DOHH2 (cell line): ENCODE data around the gene ABCF2.

Source experiments
- H3F3A ChIP-seq: fragments of 200-600 bp; sonication (generic), shearing (Covaris generic); 2 replicates; pipeline ENCODE4 v1.6.0; 2016; ENCODE audit warnings: antibody characterized with exemption, mild to moderate bottlenecking; ENCODE audit not compliant: control insufficient read depth, insufficient read depth
- H3K27ac ChIP-seq: fragments of 200-600 bp; sonication (generic); 2 replicates; pipeline ENCODE4 v1.5.1; 2014; ENCODE audit warnings: low read depth, mild to moderate bottlenecking, low read length, moderate library complexity
- H3K27me3 ChIP-seq: fragments of 200-600 bp; sonication (generic); 2 replicates; pipeline ENCODE4 v1.6.1; 2014; ENCODE audit warnings: mild to moderate bottlenecking, low read length, mixed read lengths; ENCODE audit not compliant: control insufficient read depth
- H3K36me3 ChIP-seq: fragments of 200-600 bp; sonication (generic); 2 replicates; pipeline ENCODE4 v1.6.1; 2014; ENCODE audit warnings: mild to moderate bottlenecking, low read length, moderate library complexity, mixed read lengths; ENCODE audit not compliant: control insufficient read depth
- H3K4me1 ChIP-seq: fragments of 200-600 bp; sonication (generic); 2 replicates; pipeline ENCODE4 v1.6.1; 2014; ENCODE audit warnings: mild to moderate bottlenecking, low read length, mixed read lengths; ENCODE audit not compliant: control insufficient read depth
- H3K4me2 ChIP-seq: fragments of 200-600 bp; sonication (generic); 2 replicates; pipeline ENCODE4 v1.6.0; 2014; ENCODE audit warnings: mild to moderate bottlenecking, low read length, moderate library complexity
- H3K4me3 ChIP-seq: fragments of 200-600 bp; sonication (generic); 2 replicates; pipeline ENCODE4 v1.5.1; 2014; ENCODE audit warnings: mild to moderate bottlenecking, low read length, mixed read lengths
- H3K79me2 ChIP-seq: fragments of 200-600 bp; sonication (generic); 2 replicates; pipeline ENCODE4 v1.6.1; 2014; ENCODE audit warnings: mild to moderate bottlenecking, low read length, mixed read lengths; ENCODE audit not compliant: control insufficient read depth
- H3K9me2 ChIP-seq: fragments of 200-600 bp; sonication (generic); replicated peaks from 2 replicates; pipeline ENCODE4 v1.6.1; 2014; ENCODE audit warnings: mild to moderate bottlenecking, low read length, mixed read lengths; ENCODE audit not compliant: control insufficient read depth
- H3K9me3 ChIP-seq: fragments of 200-600 bp; sonication (generic); 2 replicates; pipeline ENCODE4 v1.6.1; 2014; ENCODE audit warnings: antibody characterized with exemption, low read length, mixed read lengths; ENCODE audit not compliant: control insufficient read depth, insufficient read depth
- H4K20me1 ChIP-seq: fragments of 200-600 bp; sonication (generic); 2 replicates; pipeline ENCODE4 v1.6.0; 2014; ENCODE audit warnings: low read depth, mild to moderate bottlenecking, antibody characterized with exemption, low read length, moderate library complexity; ENCODE audit not compliant: control insufficient read depth, insufficient read depth
- CTCF ChIP-seq: fragments of 200-600 bp; sonication (generic); IDR thresholded peaks from one replicate; pipeline ENCODE4 v1.5.1; 2014; ENCODE audit warnings: antibody characterized with exemption, mild to moderate bottlenecking, low read depth, low read length; ENCODE audit not compliant: poor library complexity, severe bottlenecking
- EZH2phosphoT487 ChIP-seq: fragments of 200-600 bp; sonication (generic); IDR thresholded peaks from 2 replicates; pipeline ENCODE4 v1.6.1; 2017; ENCODE audit warnings: borderline replicate concordance, mild to moderate bottlenecking, antibody characterized with exemption, low read length, moderate library complexity, mixed read lengths

ABCF2 gene

DNA sequence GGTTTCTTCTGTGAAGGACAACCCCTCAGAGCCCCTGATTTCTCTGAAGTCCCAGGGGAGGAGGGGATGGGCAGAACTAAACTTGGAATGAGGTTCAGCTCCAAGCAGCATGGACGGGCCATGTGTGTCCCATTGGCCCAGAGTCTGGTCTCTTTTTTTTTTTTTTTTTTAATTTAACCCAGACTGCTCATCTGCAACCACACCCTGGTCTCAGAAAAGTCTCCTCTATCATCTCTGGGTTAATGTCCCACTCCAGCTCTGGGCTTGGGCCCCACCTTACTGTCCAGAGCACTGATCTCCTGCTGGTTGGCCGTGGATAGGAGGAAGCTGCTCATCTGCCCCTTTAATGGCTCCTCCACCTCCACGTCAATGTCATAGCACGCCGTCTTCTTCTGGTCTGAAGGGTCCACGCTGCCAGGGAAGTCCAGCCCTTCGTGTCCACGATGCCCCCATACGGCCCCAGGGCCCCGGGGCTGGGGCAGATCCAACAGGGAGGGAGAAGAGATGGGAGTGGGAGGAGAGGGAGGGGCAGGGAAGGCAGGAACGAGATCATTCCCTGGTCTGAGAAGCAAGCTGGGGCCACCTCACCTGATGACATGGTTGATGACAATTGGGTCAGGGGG is 12.9 kb upstream of the ABCF2 start:
- TF ChIP-seq EZH2phosphoT487 (no peak), CTCF (no peak)
- H3K9me2 ChIP-seq, result no peaks in the 10 kb centered on the region
- H3K79me2 ChIP-seq, result peaks cover 4% of the 10 kb centered on the region
- peaks cover 11% of the 10 kb centered on the region for H3K27me3 ChIP-seq
- peaks cover 32% of the 10 kb centered on the region for H3K36me3 ChIP-seq
- H3F3A ChIP-seq, result no peaks in the 10 kb centered on the region
- H3K9me3 ChIP-seq, result no peaks in the 10 kb centered on the region
- H4K20me1 ChIP-seq, result no peaks in the 10 kb centered on the region
- H3K4me2 ChIP-seq, result no peak overlapping the region
- H3K27ac ChIP-seq, result no peak overlapping the region
- peaks cover 30% of the 10 kb centered on the region for H3K4me1 ChIP-seq
- no peak overlapping the region for H3K4me3 ChIP-seq

DNA sequence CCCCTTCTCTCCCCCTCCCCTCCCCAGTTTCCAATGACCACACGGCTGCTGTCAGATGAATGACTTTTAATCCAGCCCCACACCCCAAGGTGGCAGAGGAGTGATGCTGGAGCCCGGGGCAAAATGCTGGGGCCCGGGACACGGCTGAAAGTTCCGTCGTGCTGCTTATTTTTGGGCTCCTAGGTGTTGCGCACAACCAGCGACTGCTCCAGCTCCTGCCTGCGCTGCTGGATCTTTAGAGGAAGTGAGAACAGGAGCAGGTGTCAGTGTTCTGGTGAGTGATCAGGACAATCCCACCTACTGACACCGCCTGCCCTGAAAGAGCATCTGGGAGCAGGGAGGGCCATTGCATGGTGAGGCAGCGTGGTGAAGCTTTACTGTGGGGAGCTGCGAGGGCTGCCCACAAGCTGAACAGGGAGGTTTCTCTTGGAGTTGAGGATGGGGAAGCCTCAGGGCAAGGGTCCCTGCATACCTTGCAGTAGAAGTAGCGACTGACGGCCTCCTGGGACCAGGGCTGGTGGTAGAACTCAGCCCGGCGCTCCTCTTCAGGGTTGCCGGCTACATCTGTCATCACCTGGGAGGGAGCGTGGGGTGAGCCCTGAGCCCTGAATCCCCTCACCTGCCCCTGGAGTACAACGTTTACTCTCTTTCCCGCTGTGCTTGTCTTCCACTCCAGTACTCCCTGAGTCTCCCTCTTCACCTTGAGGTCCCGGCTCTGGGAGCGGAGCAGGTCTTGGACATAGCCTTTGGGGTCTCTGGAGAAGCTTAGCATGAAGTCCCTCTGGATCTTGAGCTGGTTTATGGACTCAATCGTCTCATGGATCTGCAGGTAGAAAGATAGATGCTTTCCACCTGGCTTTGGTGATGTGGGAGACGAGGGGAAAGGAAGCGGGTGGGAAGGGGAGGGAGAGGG is 12.2 kb upstream of the ABCF2 start:
- Histone ChIP-seq H3K9me2 (no peaks in the 10 kb centered on the region), H3K9me3 (no peaks in the 10 kb centered on the region), H3K4me1 (peaks cover 22% of the 10 kb centered on the region), H3K4me3 (no peak overlapping the region), H3K27me3 (peaks cover 6% of the 10 kb centered on the region; the same call in 1 of the 2 replicates), H3F3A (no peaks in the 10 kb centered on the region), H3K27ac (no peak overlapping the region), H4K20me1 (no peaks in the 10 kb centered on the region), H3K79me2 (peaks cover 10% of the 10 kb centered on the region), H3K36me3 (peaks cover 38% of the 10 kb centered on the region), H3K4me2 (no peak overlapping the region)
- TF ChIP-seq EZH2phosphoT487 (no peak), CTCF (no peak)

DNA sequence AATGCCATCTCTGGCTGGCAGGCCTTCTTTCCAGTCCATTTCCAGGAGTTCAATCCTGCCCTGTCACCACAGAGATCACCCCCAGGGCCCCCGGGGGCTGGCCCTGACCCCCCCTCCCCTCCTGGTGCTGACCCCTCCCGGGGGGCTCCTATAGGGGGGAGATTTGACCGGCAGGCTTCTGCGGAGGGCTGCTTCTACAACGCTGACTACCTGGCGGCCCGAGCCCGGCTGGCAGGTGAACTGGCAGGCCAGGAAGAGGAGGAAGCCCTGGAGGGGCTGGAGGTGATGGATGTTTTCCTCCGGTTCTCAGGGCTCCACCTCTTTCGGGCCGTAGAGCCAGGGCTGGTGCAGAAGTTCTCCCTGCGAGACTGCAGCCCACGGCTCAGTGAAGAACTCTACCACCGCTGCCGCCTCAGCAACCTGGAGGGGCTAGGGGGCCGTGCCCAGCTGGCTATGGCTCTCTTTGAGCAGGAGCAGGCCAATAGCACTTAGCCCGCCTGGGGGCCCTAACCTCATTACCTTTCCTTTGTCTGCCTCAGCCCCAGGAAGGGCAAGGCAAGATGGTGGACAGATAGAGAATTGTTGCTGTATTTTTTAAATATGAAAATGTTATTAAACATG is 11.3 kb upstream of the ABCF2 start:
- Histone ChIP-seq H3K79me2 (peaks cover 19% of the 10 kb centered on the region), H3K9me3 (no peaks in the 10 kb centered on the region), H3K27ac (no peak overlapping the region), H3K36me3 (peaks cover 40% of the 10 kb centered on the region), H3K4me3 (no peak overlapping the region), H3K4me2 (no peak overlapping the region), H3K9me2 (no peaks in the 10 kb centered on the region), H4K20me1 (0 out of 2 replicates have a peak, but pooled peaks cover under 1% of the 10 kb centered on the region), H3K27me3 (no peaks in the 10 kb centered on the region), H3F3A (no peaks in the 10 kb centered on the region), H3K4me1 (peaks cover 22% of the 10 kb centered on the region)
- TF ChIP-seq EZH2phosphoT487 (no peak), CTCF (no peak)
